HEK293T (cell line): ENCODE measurements around the gene CRLF2.

Experiments used
- FOXK2 ChIP-seq: fragments of 450-650 bp; IDR thresholded peaks from 2 replicates; pipeline ENCODE4 v1.6.1; 2016; ENCODE audit warnings: mild to moderate bottlenecking
- FOXM1 ChIP-seq: fragments of 450-650 bp; IDR thresholded peaks from 2 replicates; pipeline ENCODE4 v1.6.1; 2017; ENCODE audit warnings: mild to moderate bottlenecking, borderline replicate concordance
- L3MBTL2 ChIP-seq: fragments of 450-650 bp; conservative IDR thresholded peaks from 2 replicates; pipeline ENCODE4 v1.6.1; 2016; ENCODE audit warnings: mild to moderate bottlenecking
- SUZ12 ChIP-seq: fragments of 450-650 bp; IDR thresholded peaks from 2 replicates; pipeline ENCODE4 v1.6.1; 2016; ENCODE audit warnings: mild to moderate bottlenecking

- TF ChIP-seq FOXK2 (no peak), L3MBTL2 (no peak), SUZ12 (no peak), FOXM1 (no peak)
Observed at GRCh38 chrX:1246816-1247215, 34.4 kb upstream of the CRLF2 start.
